ENCODE measurements around the gene MARCO.

MARCO gene

DNA sequence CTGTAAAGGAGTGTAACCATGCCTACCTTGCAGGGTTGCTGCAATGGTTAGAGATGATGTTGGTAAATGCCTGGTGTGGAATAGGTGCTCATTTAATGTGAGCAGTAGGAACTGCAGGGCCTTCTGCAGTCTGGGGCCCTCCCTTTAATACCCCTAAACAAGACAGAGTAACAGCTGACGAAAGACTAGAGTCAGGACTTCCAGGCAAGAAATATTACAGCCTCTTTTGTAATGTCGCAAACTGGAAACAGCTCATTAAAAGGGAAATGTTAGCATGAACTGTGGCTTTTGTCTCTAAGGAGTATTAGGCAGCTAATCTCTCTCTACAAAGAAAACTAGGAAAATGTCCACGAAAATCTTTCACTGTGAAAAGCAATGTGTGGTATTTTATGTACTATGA, 26.0 kb downstream of the MARCO start:
- no peak for DNase-seq (ENCODE audit: extremely low spot score)
- ChIA-PET CTCF (no interaction called here), POLR2A (no interaction called here)
- TF ChIP-seq FOXM1 (IDR thresholded peaks at IDR 0.05; ENCODE audit: borderline replicate concordance) (no peak), CTBP1 (IDR thresholded peaks at IDR 0.05; ENCODE audit: borderline replicate concordance) (no peak), FOXK2 (IDR thresholded peaks at IDR 0.05) (no peak), TARDBP (IDR thresholded peaks at IDR 0.05) (no peak), NFRKB (IDR thresholded peaks at IDR 0.05) (no peak)

DNA sequence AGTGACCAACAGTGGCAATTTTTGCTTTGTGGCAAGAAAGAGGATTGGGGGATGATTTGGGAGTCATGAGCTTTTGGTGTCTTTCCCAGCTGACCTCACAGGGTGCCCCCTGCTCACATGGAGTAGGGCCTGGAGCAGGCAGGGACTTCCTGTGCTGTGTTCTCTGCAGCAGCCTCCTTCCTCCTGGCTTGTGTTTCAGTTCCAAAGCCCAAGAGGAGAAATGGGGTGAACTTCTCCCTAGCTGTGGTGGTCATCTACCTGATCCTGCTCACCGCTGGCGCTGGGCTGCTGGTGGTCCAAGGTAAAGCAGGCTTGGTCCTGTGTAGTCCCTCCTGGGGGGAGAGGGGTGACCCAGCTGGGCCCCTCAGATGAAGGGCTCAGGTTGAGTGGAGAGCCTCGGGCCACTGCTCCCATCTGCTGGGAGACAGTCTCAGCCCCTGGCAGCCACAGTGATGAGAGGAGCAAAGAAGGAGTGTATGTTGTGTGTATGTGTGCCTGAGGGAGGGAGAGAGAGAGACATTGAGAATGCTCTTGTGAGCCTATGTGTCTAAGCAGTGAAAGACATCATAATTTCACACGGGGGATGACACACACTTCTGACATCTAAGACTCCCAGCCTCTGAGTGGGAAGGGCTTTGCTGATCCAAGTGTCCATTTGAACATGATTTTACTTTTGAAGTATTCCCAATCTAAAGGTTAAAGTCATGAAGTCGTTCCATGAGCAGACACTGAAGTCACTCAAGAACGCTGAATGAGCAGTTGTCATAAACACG, 27.2 kb downstream of the MARCO start:
- no peak for TF ChIP-seq SP1 (IDR thresholded peaks at IDR 0.05)
- no peak for TF ChIP-seq FOXM1 (IDR thresholded peaks at IDR 0.05; ENCODE audit: borderline replicate concordance)
- TF ChIP-seq ARNT (IDR thresholded peaks at IDR 0.05), result no peak
- no peak for TF ChIP-seq ZNF384 (IDR thresholded peaks at IDR 0.05)
- TF ChIP-seq HDGF (IDR thresholded peaks at IDR 0.05; ENCODE audit: borderline replicate concordance), result no peak
- TF ChIP-seq, protein P1, sequence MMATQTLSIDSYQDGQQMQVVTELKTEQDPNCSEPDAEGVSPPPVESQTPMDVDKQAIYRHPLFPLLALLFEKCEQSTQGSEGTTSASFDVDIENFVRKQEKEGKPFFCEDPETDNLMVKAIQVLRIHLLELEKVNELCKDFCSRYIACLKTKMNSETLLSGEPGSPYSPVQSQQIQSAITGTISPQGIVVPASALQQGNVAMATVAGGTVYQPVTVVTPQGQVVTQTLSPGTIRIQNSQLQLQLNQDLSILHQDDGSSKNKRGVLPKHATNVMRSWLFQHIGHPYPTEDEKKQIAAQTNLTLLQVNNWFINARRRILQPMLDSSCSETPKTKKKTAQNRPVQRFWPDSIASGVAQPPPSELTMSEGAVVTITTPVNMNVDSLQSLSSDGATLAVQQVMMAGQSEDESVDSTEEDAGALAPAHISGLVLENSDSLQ (IDR thresholded peaks at IDR 0.05), result no peak
- no peak for TF ChIP-seq BHLHE40 (IDR thresholded peaks at IDR 0.05; ENCODE audit: borderline replicate concordance)
- TF ChIP-seq CTBP1 (IDR thresholded peaks at IDR 0.05; ENCODE audit: borderline replicate concordance), result no peak
- TF ChIP-seq NFRKB (IDR thresholded peaks at IDR 0.05), result no peak
- TF ChIP-seq L3MBTL2 (conservative IDR thresholded peaks at IDR 0.05), result no peak
- POLR2A ChIA-PET, result no interaction called here
- DNase-seq (ENCODE audit: extremely low spot score), result no peak
- CTCF ChIA-PET, result no interaction called here

DNA sequence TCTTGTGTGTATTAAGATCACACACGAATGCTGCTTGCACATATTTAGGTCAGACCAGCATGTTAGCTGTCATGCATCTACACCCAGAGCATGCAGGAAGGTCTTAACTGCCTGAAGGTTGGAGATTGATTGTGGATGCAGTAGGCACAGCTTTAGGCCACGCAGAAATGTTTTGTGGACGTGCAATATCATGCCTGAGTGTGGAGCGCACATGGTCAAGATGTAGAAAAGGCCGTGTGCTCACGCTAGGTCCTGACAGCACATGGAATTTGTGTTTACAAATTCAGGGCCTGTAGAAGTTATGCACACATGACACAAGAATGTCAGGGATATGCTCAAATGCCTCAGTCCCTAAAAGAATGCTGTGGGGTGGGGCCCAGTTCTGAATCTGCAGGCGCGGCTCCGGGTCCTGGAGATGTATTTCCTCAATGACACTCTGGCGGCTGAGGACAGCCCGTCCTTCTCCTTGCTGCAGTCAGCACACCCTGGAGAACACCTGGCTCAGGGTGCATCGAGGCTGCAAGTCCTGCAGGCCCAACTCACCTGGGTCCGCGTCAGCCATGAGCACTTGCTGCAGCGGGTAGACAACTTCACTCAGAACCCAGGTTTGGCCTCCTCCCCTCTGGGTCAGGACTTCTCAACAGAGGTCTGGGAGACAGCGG, 27.9 kb downstream of the MARCO start:
- TF ChIP-seq, protein P1 (IDR thresholded peaks at IDR 0.05), result no peak
- TF ChIP-seq FOXM1 (IDR thresholded peaks at IDR 0.05; ENCODE audit: borderline replicate concordance), result no peak
- TF ChIP-seq ZNF384 (IDR thresholded peaks at IDR 0.05), result no peak
- TF ChIP-seq HDGF (IDR thresholded peaks at IDR 0.05; ENCODE audit: borderline replicate concordance), result no peak
- no peak for TF ChIP-seq FOXA1 (IDR thresholded peaks at IDR 0.05)
- TF ChIP-seq CTBP1 (IDR thresholded peaks at IDR 0.05; ENCODE audit: borderline replicate concordance), result no peak
- no peak for TF ChIP-seq NFRKB (IDR thresholded peaks at IDR 0.05)
- TF ChIP-seq L3MBTL2 (conservative IDR thresholded peaks at IDR 0.05), result no peak
- no peak for TF ChIP-seq ELF4 (IDR thresholded peaks at IDR 0.05)
- no peak for DNase-seq (ENCODE audit: extremely low spot score)
- ChIA-PET POLR2A (no interaction called here), CTCF (no interaction called here)

DNA sequence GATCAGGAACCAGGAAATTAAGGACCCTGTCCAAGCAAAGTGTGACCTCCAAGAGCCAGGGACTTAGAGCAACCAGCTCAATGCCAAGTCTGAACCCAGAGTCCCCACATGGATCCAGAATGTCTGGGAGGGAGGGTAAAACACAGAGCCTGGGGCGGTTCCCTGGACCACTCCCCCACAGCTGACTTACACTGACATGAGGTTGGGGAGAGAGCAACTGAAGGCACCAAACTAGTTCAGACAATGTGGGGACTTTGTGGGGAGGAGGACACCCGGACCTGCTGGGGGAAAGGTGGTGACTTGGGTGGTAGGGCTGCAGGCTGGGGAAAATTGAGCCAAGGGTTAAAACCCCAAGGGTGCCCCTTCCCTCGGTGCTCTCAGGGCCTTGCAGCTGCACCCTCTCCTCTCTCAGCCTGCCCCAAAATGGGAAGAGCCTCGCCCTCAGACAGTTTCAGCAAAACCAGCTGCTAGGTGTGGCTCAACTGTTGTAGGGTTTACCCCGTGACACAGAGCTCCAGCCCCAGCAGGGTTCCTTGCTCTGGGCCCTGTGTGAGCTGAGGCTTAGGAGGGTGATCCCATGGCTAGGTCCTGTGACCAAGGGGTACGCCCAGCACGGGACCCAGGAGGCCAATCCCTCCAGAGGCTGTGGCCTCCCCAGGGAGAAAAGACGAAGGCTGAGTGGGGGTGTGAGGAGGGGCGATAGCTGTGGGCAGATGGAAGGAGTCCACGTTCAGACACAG, 28.6 kb downstream of the MARCO start:
- no peak for DNase-seq (ENCODE audit: extremely low spot score)
- CTCF ChIA-PET, result no interaction called here
- POLR2A ChIA-PET, result no interaction called here
- no peak for TF ChIP-seq ELF4 (IDR thresholded peaks at IDR 0.05)
- TF ChIP-seq ARNT (IDR thresholded peaks at IDR 0.05), result no peak
- TF ChIP-seq FOXK2 (IDR thresholded peaks at IDR 0.05), result no peak
- TF ChIP-seq FOXM1 (IDR thresholded peaks at IDR 0.05; ENCODE audit: borderline replicate concordance), result no peak
- no peak for TF ChIP-seq BHLHE40 (IDR thresholded peaks at IDR 0.05; ENCODE audit: borderline replicate concordance)
- no peak for TF ChIP-seq SP1 (IDR thresholded peaks at IDR 0.05)
- no peak for TF ChIP-seq ZNF384 (IDR thresholded peaks at IDR 0.05)
- TF ChIP-seq FOXA1 (IDR thresholded peaks at IDR 0.05), result no peak
- no peak for TF ChIP-seq CTBP1 (IDR thresholded peaks at IDR 0.05; ENCODE audit: borderline replicate concordance)
- TF ChIP-seq L3MBTL2 (conservative IDR thresholded peaks at IDR 0.05), result no peak
- no peak for TF ChIP-seq TARDBP (IDR thresholded peaks at IDR 0.05)
- no peak for TF ChIP-seq LEF1 (IDR thresholded peaks at IDR 0.05; ENCODE audit: borderline replicate concordance)
- TF ChIP-seq NFRKB (IDR thresholded peaks at IDR 0.05), result no peak

DNA sequence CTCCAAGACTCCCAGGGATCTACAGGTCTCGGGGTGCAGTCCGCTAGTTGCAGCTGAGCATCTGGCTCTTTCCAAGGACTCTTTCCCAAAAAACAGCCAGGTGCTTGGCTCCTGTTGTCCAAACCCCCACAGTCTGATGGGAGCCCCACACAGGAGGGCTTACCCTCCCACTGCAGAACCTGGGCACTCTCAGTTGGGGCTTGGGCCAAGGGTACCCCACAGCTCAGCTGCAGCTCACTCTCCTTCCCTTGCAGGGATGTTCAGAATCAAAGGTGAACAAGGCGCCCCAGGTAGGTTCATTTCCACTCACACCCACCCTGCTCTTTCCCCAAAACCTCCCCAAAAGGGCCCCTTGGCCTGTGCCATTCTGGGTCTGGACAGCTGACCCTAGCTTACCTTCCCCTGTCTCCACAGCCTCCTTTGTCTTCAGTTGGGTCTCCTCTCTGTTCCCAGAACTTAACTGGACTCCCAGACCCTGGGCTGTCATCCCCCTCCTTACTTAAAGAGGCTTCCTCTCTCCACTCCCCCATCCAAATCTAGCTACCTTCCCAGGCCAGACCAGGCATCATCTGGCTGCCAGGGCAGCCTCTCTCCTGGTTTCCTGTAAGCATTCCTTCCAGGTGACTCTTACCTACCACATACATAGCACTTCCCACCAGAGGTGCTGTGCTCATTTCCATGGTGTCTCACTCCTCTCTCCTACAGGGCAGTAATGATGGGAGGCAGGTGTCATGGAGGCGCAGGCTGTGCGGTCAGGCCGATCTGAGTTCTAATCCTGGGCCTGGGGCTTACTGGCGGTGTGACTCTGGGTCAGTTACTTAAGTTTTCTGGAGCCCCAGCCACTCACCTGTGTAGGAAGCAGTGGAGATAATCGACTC, 29.5 kb downstream of the MARCO start:
- DNase-seq (ENCODE audit: extremely low spot score), result no peak
- POLR2A ChIA-PET, result no interaction called here
- no peak for TF ChIP-seq BHLHE40 (IDR thresholded peaks at IDR 0.05; ENCODE audit: borderline replicate concordance)
- no peak for TF ChIP-seq FOXM1 (IDR thresholded peaks at IDR 0.05; ENCODE audit: borderline replicate concordance)
- no peak for TF ChIP-seq TARDBP (IDR thresholded peaks at IDR 0.05)
- no peak for TF ChIP-seq ZNF384 (IDR thresholded peaks at IDR 0.05)
- no peak for TF ChIP-seq L3MBTL2 (conservative IDR thresholded peaks at IDR 0.05)
- TF ChIP-seq, protein P1 (IDR thresholded peaks at IDR 0.05), result no peak
- TF ChIP-seq LEF1 (IDR thresholded peaks at IDR 0.05; ENCODE audit: borderline replicate concordance), result no peak
- no peak for TF ChIP-seq SP1 (IDR thresholded peaks at IDR 0.05)
- CTCF ChIA-PET, result no interaction called here

Measured in HEK293T (cell line).